Activated naive CD4-positive, alpha-beta T cell treated with anti-CD3 and anti-CD28 coated beads for 36 hours (primary cell): Measurements from ENCODE around the gene HSD17B10. TPM values are rescaled to one million over a fixed set of nuclear protein-coding genes. Genes with fewer than 3 reads are reported as not detected.
A peak's percentile ranks its signal among the peaks of the same experiment; 100 is the strongest.

Source experiments
- CTCF ChIA-PET: fragments of 350-600 bp; sonication (Branson Sonifier 250); formaldehyde crosslinking; loops from one replicate; lab custom pipeline; 2021; ENCODE audit warnings: antibody characterized with exemption; lab: Charles Lee
- DNase-seq: peaks from one replicate; pipeline ENCODE4 v3.0.0-alpha.2; 2020
- H3K27ac Mint-ChIP-seq: one replicate; pipeline ENCODE4 v1.8.0; 2021; ENCODE audit warnings: mild to moderate bottlenecking, mixed read lengths
- H3K27me3 Mint-ChIP-seq: one replicate; pipeline ENCODE4 v1.8.0; 2021; ENCODE audit warnings: low read depth, mixed read lengths
- H3K36me3 Mint-ChIP-seq: one replicate; pipeline ENCODE4 v1.8.0; 2021; ENCODE audit warnings: low read depth, mixed read lengths
- H3K4me1 Mint-ChIP-seq: one replicate; pipeline ENCODE4 v1.8.0; 2021; ENCODE audit warnings: low read depth, mixed read lengths
- H3K4me3 Mint-ChIP-seq: one replicate; pipeline ENCODE4 v1.8.0; 2021; ENCODE audit warnings: mild to moderate bottlenecking, moderate library complexity, mixed read lengths
- H3K9me3 Mint-ChIP-seq: one replicate; pipeline ENCODE4 v1.8.0; 2021; ENCODE audit warnings: mixed read lengths
- intact Hi-C: fragments of 100-400 bp; cut with micrococcal nuclease; formaldehyde crosslinking; loops from one replicate; pipeline ENCODE4 v1.15.1; 2023
- total RNA-seq, 2 experiments: library from RNA; stranded (reverse); gene quantifications; one replicate each; pipeline ENCODE4 v1.2.3, GENCODE V29; 2021

The HSD17B10 gene
- total RNA-seq, 2 experiments from 2014 or later, result 69.2 to 75.2 TPM

DNA sequence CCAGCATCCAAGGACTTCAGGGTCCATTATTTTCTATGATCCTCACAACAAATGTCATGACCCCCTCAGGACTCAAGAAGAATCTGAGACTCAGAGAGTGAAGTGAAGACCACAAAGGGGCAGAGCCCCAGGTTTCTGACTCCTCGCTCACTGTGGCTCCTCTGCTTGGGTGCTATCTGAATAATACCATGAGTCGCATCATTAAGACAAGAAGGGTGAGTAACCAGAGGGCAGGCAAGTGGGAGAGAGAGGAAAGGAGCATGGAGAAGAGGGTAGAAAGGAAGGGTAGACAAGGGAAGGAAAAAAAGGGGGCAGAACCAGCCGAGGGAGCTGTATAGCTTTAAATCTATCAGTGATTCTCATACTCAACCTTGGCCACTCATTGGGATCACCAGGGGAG lies 15.5 kb upstream of the HSD17B10 start:
- Mint-ChIP-seq H3K4me3 (no peak overlapping the region), H3K27ac (no peak overlapping the region), H3K36me3 (no peaks in the 10 kb centered on the region), H3K9me3 (no peaks in the 10 kb centered on the region), H3K27me3 (no peaks in the 10 kb centered on the region), H3K4me1 (no peaks in the 10 kb centered on the region)
- intact Hi-C loops, result no loop called here
- CTCF ChIA-PET, result interaction anchor here (1.2 to 1.4 kb wide), 2 partner anchors 32 to 136 kb away, joined by 4 to 5 read pairs; no protein-coding TSS in a partner anchor
- no peak for DNase-seq

- no peak overlapping the region for H3K27ac Mint-ChIP-seq
- no peaks in the 10 kb centered on the region for H3K4me1 Mint-ChIP-seq
- no peak overlapping the region for H3K4me3 Mint-ChIP-seq
- DNase-seq, result no peak
- H3K9me3 Mint-ChIP-seq, result no peaks in the 10 kb centered on the region
- intact Hi-C loops, result no loop called here
- no peaks in the 10 kb centered on the region for H3K27me3 Mint-ChIP-seq
- no peaks in the 10 kb centered on the region for H3K36me3 Mint-ChIP-seq
- CTCF ChIA-PET, result interaction anchor here (1.2 to 2.4 kb wide), 3 partner anchors 10 to 134 kb away, joined by 3 to 25 read pairs (median 15); no protein-coding TSS in a partner anchor
Observed at GRCh38 chrX:53447441-53447840, 13.3 kb upstream of the HSD17B10 start.

- H3K27me3 Mint-ChIP-seq, result no peaks in the 10 kb centered on the region
Observed at GRCh38 chrX:53445977-53446376, 11.8 kb upstream of the HSD17B10 start.

DNA sequence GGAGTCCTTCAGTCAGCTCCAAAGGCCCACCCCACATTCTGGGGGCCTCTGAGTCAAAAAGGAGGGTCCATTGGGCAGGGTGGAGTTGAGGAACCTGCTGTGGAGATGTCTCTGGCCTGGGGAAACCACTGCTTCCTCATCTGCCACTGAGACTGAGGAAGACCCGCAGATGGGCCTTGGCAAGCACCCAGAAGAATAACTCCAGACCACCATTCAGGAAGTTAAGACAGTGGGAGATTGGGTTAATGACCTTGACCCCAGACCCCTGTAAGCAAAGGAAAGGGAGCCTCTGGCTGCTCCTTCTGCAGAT lies 8.1 kb upstream of the HSD17B10 start:
- Mint-ChIP-seq H3K27ac (no peak overlapping the region), H3K4me1 (peaks cover 26% of the 10 kb centered on the region), H3K9me3 (no peaks in the 10 kb centered on the region), H3K4me3 (peak overlapping the region; percentile 78), H3K36me3 (no peaks in the 10 kb centered on the region), H3K27me3 (no peaks in the 10 kb centered on the region)
- CTCF ChIA-PET, result no interaction called here
- DNase-seq, result no peak
- intact Hi-C loops, result loop anchor here (5.0 kb wide), 1 partner anchor 40 kb away; no protein-coding TSS in a partner anchor

More at GRCh38 chrX:53445977-53446376, 11.8 kb upstream of the HSD17B10 start:
- H3K4me1 Mint-ChIP-seq, result peaks cover 5% of the 10 kb centered on the region
- peak; percentile 68 for DNase-seq
- H3K27ac Mint-ChIP-seq, result no peak overlapping the region
- no peaks in the 10 kb centered on the region for H3K36me3 Mint-ChIP-seq
- CTCF ChIA-PET, result interaction anchor here (0.6 to 2.4 kb wide), 12 partner anchors 10 to 289 kb away, joined by 3 to 38 read pairs (median 4); no protein-coding TSS in a partner anchor
- intact Hi-C loops, result loop anchor here (1.0 kb wide), 1 partner anchor 129 kb away; no protein-coding TSS in a partner anchor
- H3K9me3 Mint-ChIP-seq, result no peaks in the 10 kb centered on the region
- H3K4me3 Mint-ChIP-seq, result no peak overlapping the region

DNA sequence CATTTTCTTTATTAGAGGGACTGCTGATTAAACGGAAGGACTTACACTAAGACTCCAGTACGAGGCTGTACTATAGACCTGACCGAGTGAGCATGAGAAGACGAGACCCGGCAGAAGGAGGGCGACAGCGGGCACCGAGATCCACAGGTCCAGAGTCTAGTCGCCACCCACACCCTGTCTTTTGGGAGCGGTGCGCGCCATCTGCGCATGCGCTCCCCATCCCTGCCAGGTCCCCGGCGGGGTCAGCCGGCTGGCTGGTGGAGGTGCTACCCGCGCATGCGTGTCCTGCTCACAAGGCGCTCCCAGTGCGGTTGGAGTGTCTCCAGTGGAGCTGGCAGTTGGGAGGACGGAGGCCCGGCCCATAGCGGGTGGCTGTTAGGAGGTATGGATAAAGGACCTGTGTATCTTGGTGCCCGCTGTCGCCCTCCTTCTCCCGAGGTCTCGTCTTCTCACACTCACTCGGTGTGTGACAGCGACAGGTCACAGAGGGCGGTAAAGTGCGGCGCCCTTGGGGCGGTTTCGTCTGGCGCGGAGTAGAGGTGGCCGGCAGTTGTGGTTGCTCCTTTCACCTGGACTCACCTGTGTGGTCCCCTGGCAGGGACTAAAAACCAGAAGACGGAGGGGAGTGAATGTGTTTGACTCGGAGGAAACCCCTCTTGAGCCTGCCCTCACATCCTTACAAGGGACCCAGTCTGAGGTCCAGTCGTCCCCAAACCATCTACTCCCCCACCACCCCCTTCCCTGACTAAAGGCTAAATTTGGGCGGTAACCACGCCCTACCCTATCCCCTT lies 7.6 kb upstream of the HSD17B10 start:
- no peak overlapping the region for H3K27ac Mint-ChIP-seq
- CTCF ChIA-PET, result no interaction called here
- no peaks in the 10 kb centered on the region for H3K27me3 Mint-ChIP-seq
- intact Hi-C loops, result loop anchor here (5.0 kb wide), 1 partner anchor 41 kb away; no protein-coding TSS in a partner anchor
- H3K4me3 Mint-ChIP-seq, result peak overlapping the region; percentile 78
- peaks cover 26% of the 10 kb centered on the region for H3K4me1 Mint-ChIP-seq
- H3K36me3 Mint-ChIP-seq, result no peaks in the 10 kb centered on the region
- no peaks in the 10 kb centered on the region for H3K9me3 Mint-ChIP-seq
- DNase-seq, result peak; percentile 72

DNA sequence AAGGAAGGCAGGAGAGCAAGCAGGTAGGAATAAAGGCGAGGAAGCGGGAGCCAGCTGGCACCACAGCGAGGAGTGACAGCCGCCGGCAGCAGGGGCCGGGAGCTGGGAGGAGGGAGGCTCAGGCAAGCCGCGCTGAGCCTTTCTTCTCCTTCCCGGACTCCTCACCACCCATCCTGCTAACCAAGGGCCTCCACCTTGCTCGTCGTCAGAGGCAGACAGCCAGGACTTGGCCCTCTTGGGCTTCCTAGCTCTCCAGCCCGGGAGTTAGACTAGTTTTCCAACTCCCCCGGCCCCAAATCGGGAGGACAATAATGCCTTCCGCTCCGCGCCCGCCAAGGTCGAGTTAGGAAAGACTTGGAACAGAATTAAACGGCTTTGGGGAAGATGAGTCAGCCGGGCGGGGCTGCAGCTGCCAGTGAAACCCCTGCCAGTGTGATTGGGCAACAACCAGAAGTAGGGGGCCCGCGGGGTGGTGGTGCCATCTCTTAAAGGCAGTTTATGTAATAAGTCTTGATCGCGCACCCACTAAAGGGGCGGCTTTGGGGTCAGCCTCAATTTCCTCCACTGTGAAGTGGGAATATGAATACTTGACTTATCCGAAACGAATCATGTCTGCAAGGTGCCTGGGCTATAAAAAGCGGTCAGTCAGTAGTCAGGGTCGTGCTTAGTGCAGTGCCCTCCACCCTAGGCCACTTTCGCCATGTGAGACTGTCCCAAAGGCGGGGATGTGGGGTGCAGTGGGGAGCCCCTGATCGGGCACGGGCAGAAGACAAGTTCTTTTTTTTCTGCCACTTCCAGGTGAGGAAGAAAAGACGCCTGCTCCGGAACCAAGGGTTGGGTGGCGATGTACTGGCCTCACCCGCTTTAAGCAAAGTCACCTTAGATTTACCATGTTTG lies 6.7 kb upstream of the HSD17B10 start:
- Mint-ChIP-seq H3K27me3 (no peaks in the 10 kb centered on the region), H3K27ac (no peak overlapping the region), H3K36me3 (no peaks in the 10 kb centered on the region), H3K9me3 (no peaks in the 10 kb centered on the region), H3K4me3 (peak overlapping the region; percentile 78), H3K4me1 (peaks cover 28% of the 10 kb centered on the region)
- intact Hi-C loops, result loop anchor here (5.0 kb wide), 1 partner anchor 41 kb away; no protein-coding TSS in a partner anchor
- DNase-seq, result peak; percentile 50
- CTCF ChIA-PET, result interaction anchor here (1.0 kb wide), 2 partner anchors 123 to 128 kb away, joined by 3 read pairs; no protein-coding TSS in a partner anchor

DNA sequence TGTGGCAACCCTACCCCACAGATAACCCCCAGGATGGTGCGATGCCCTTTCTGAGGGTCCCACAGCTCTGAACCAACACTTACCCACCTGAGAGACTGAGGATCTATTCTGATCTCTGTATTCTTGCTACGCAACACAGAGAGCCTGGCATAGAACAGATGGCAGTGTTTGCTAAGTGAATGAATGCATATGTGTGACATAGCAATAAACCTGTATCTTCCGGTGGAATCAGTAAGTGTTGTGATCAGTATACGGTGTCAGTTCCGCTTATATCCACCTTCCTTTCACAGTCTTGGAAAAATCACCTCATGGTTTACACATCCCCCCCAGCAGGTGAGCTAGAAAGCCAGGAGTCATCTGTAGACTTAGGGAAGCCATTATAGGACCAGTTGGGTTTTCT lies 5.9 kb upstream of the HSD17B10 start:
- H3K27ac Mint-ChIP-seq, result no peak overlapping the region
- intact Hi-C loops, result loop anchor here (5.0 kb wide), 1 partner anchor 42 kb away; no protein-coding TSS in a partner anchor

DNA sequence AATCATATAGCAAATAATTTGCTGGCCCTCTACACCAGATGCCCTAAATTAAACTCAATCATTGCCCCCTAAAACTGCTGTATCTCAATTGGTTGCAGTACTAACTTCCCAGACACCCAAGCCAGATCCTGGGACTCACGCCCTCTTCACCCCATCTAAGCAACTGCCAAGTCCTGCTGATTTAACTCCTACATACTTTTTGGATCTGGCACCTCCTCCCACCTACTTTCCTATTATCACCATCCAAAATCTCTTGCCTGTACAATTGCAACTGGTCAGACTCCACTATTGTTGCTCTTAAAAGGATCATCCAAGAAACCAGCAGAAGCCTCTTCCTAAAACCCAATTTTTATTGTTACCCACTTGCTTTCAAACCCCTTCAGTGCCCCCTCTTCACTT lies 4.7 kb upstream of the HSD17B10 start:
- Mint-ChIP-seq H3K4me1 (peaks cover 37% of the 10 kb centered on the region), H3K27me3 (no peaks in the 10 kb centered on the region), H3K36me3 (no peaks in the 10 kb centered on the region), H3K27ac (no peak overlapping the region), H3K4me3 (no peak overlapping the region), H3K9me3 (no peaks in the 10 kb centered on the region)
- no peak for DNase-seq
- intact Hi-C loops, result no loop called here
- CTCF ChIA-PET, result interaction anchor here (0.9 kb wide), 1 partner anchor 126 kb away, joined by 3 read pairs; no protein-coding TSS in a partner anchor

More for the DNA sequence above, 5.9 kb upstream of the HSD17B10 start:
- Mint-ChIP-seq H3K27me3 (no peaks in the 10 kb centered on the region), H3K9me3 (no peaks in the 10 kb centered on the region), H3K36me3 (no peaks in the 10 kb centered on the region), H3K4me1 (peaks cover 28% of the 10 kb centered on the region), H3K4me3 (peak overlapping the region; percentile 61)
- no peak for DNase-seq
- CTCF ChIA-PET, result interaction anchor here (1.0 kb wide), 2 partner anchors 122 to 127 kb away, joined by 3 read pairs; no protein-coding TSS in a partner anchor

DNA sequence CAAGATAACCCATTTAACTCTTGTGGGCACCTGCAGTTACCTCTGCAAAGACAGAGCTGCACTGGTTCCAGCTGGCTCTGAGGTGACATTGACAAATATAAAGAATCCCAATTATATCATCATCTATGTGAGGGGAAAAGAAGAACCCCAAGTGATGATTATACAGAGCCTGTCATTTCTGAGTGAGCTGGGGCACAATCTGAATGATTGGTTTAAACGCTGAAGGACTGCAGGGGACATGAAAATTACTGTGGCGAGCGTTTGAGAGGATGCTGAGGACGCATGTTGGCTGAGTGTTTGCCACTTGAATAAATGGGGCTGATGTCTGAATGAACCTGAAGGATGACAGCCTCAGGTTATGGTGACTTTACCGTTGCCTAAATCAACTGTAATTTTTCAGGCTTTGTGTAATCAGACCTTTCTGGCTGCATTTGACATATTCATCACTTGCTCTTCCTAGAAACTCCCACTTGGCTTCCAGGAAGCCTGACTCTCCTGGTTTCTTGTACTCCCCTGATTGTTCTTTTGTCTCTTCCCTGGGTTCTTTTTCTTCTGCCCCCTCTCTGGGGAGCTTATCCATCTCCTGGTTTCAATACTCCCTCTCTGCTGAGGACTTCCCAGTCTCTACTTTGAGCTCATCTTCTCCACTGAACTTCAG lies 4.1 kb upstream of the HSD17B10 start:
- CTCF ChIA-PET, result interaction anchor here (0.6 to 1.1 kb wide), 3 partner anchors 121 to 270 kb away, joined by 3 to 10 read pairs (median 3); no protein-coding TSS in a partner anchor
- H3K9me3 Mint-ChIP-seq, result no peaks in the 10 kb centered on the region
- no peak overlapping the region for H3K27ac Mint-ChIP-seq
- intact Hi-C loops, result no loop called here
- no peaks in the 10 kb centered on the region for H3K27me3 Mint-ChIP-seq
- no peak overlapping the region for H3K4me3 Mint-ChIP-seq
- DNase-seq, result no peak
- H3K36me3 Mint-ChIP-seq, result no peaks in the 10 kb centered on the region
- peaks cover 39% of the 10 kb centered on the region for H3K4me1 Mint-ChIP-seq

DNA sequence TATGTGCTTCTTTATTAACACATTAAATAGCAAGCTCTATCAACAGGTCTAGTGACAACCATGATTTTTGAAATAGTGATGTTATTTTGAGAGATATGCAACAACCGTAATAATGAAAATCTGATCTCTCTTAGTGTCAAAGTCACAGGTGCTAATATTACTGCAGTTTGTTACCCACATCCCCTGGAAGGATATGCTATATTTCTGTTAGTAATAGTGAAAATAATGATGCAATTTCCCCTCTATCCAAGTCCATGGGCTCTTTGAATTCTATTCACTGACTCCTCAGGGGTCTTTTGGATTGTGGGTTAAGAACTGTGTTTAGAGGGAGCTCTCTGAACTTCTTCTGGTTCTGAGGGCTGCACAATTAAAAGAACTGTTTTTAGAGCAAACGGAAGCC lies 3.0 kb upstream of the HSD17B10 start:
- no peak overlapping the region for H3K27ac Mint-ChIP-seq
- CTCF ChIA-PET, result interaction anchor here (1.0 to 3.5 kb wide), 6 partner anchors 8 to 124 kb away, joined by 3 to 21 read pairs (median 8); no protein-coding TSS in a partner anchor
- intact Hi-C loops, result no loop called here
- H3K9me3 Mint-ChIP-seq, result no peaks in the 10 kb centered on the region
- H3K4me3 Mint-ChIP-seq, result no peak overlapping the region
- DNase-seq, result no peak
- no peaks in the 10 kb centered on the region for H3K36me3 Mint-ChIP-seq
- no peaks in the 10 kb centered on the region for H3K27me3 Mint-ChIP-seq
- peaks cover 40% of the 10 kb centered on the region for H3K4me1 Mint-ChIP-seq

DNA sequence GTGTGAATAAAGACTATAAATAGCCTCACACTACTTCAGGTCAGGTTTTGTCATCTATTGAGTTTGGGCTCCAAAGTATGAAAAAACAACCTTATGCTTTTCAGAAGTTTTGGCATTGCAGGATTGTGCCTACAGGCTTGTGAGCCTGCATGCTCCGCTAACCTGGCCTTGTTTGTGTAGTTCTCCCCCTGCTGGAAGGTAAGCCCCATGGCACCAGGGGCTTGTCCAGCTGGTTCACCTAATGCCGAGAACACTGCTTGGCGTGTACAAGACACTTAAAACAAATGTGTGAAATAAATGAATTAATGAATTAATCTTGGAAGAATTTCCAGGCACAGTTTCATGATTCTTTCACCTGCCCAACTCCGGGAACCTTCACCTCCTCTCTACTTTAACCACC lies 1.8 kb upstream of the HSD17B10 start:
- CTCF ChIA-PET, result interaction anchor here (0.6 to 3.5 kb wide), 6 partner anchors 9 to 123 kb away, joined by 4 to 21 read pairs (median 10); partner anchors contain the start of genes RIBC1 and SMC1A
- no peak overlapping the region for H3K4me3 Mint-ChIP-seq

More for the DNA sequence above, 1.8 kb upstream of the HSD17B10 start:
- Mint-ChIP-seq H3K27ac (no peak overlapping the region), H3K4me1 (peaks cover 35% of the 10 kb centered on the region), H3K27me3 (no peaks in the 10 kb centered on the region), H3K36me3 (no peaks in the 10 kb centered on the region), H3K9me3 (no peaks in the 10 kb centered on the region)
- intact Hi-C loops, result loop anchor here (1.0 kb wide), 1 partner anchor 119 kb away; no protein-coding TSS in a partner anchor
- DNase-seq, result peak; percentile 74
